SK-N-SH (cell line): ENCODE measurements around the gene KPNA4. TPM values are rescaled to one million over a fixed set of nuclear protein-coding genes. Genes with fewer than 3 reads are reported as not detected.

Experiments
- CTCF ChIA-PET: fragments of 300-600, 350-600 bp; formaldehyde crosslinking; extraction: SDS; loops from one replicate; lab custom pipeline; 2021; lab: Yijun Ruan, JAX
- POLR2A ChIA-PET: fragments of 350-600 bp; sonication (Branson Sonifier 250); formaldehyde crosslinking; extraction: SDS; loops from one replicate; lab custom pipeline; 2020; ENCODE audit warnings: antibody characterized with exemption, inconsistent platforms; lab: Yijun Ruan, JAX
- DNase-seq: peaks from one replicate; pipeline ENCODE4 v3.0.0; 2012
- H2AFZ ChIP-seq: fragments of 200-600 bp; sonication (generic); 2 replicates; pipeline ENCODE4 v1.8.1; 2016; ENCODE audit warnings: antibody characterized with exemption, mild to moderate bottlenecking, low read depth
- H3F3A ChIP-seq: fragments of 200-600 bp; sonication (generic); replicated peaks from 2 replicates; pipeline ENCODE3; 2016; ENCODE audit warnings: antibody characterized with exemption, mild to moderate bottlenecking; ENCODE audit not compliant: insufficient read depth
- H3K27ac ChIP-seq, 2 experiments: fragments of 200-500 bp in 1 of 2; fragments of 200-600 bp in 1 of 2; sonication (Bioruptor generic) in 1 of 2; sonication (generic), shearing (Covaris generic) in 1 of 2; 2 replicates each; pipeline versions ENCODE4 v1.5.1 to v1.6.1; 2014 to 2016; ENCODE audit warnings: low read depth in 2 of 2, inconsistent platforms in 1 of 2, low read length in 1 of 2, mild to moderate bottlenecking in 1 of 2, mixed read lengths in 1 of 2
- H3K27me3 ChIP-seq: fragments of 200-600 bp; sonication (generic), shearing (Covaris generic); 2 replicates; pipeline ENCODE4 v1.6.1; 2016; ENCODE audit warnings: mixed run types; ENCODE audit not compliant: insufficient read depth
- H3K36me3 ChIP-seq, 2 experiments: fragments of 200-500 bp in 1 of 2; fragments of 200-600 bp in 1 of 2; sonication (Bioruptor generic) in 1 of 2; sonication (generic) in 1 of 2; replicated peaks in 1 of 2; 2 replicates each; pipeline versions ENCODE3 to v1.5.1; 2014 to 2016; ENCODE audit warnings: low read length in 1 of 2, mild to moderate bottlenecking in 1 of 2; ENCODE audit not compliant: insufficient read depth in 2 of 2, control insufficient read depth in 1 of 2
- H3K4me1 ChIP-seq, 2 experiments: fragments of 200-500 bp in 1 of 2; fragments of 200-600 bp in 1 of 2; sonication (Bioruptor generic) in 1 of 2; sonication (generic), shearing (Covaris generic) in 1 of 2; 2 replicates each; pipeline versions ENCODE4 v1.5.1 to v1.6.1; 2014 to 2016; ENCODE audit warnings: low read depth in 1 of 2, low read length in 1 of 2, mixed run types in 1 of 2; ENCODE audit not compliant: insufficient read depth in 2 of 2, control insufficient read depth in 1 of 2
- H3K4me2 ChIP-seq: fragments of 200-600 bp; sonication (generic), shearing (Covaris generic); 2 replicates; pipeline ENCODE4 v1.6.1; 2017; ENCODE audit warnings: mixed run types
- H3K4me3 ChIP-seq, 2 experiments: fragments of 200-500 bp in 1 of 2; fragments of 200-600 bp in 1 of 2; sonication (Bioruptor generic) in 1 of 2; sonication (generic), shearing (Covaris generic) in 1 of 2; 2 replicates each; pipeline versions ENCODE4 v1.5.1 to v1.8.1; 2014 to 2016; ENCODE audit warnings: low read depth in 2 of 2, inconsistent platforms in 1 of 2, low read length in 1 of 2, mild to moderate bottlenecking in 1 of 2, mixed read lengths in 1 of 2, moderate library complexity in 1 of 2
- H3K79me2 ChIP-seq: fragments of 200-600 bp; sonication (generic); 2 replicates; pipeline ENCODE4 v1.8.1; 2017; ENCODE audit warnings: mild to moderate bottlenecking; ENCODE audit not compliant: insufficient read depth
- H3K9ac ChIP-seq: fragments of 200-600 bp; sonication (generic); 2 replicates; pipeline ENCODE4 v1.6.1; 2017; ENCODE audit warnings: mixed run types
- H3K9me2 ChIP-seq: fragments of 200-600 bp; sonication (generic); 2 replicates; pipeline ENCODE4 v1.6.1; 2017; ENCODE audit warnings: mixed run types
- H3K9me3 ChIP-seq: fragments of 200-600 bp; sonication (generic); 2 replicates; pipeline ENCODE4 v1.6.1; 2017; ENCODE audit warnings: mixed run types, mild to moderate bottlenecking, moderate library complexity
- H4K20me1 ChIP-seq: fragments of 200-600 bp; sonication (generic); 2 replicates; pipeline ENCODE4 v1.6.1; 2017; ENCODE audit warnings: mild to moderate bottlenecking, mixed run types; ENCODE audit not compliant: insufficient read depth
- CHD2 ChIP-seq: fragments of 150-350 bp; IDR thresholded peaks from 2 replicates; pipeline ENCODE4 v1.6.1; 2018; ENCODE audit warnings: low read length; ENCODE audit not compliant: partially characterized antibody
- CTCF ChIP-seq: fragments of 200-600 bp; sonication (generic); IDR thresholded peaks from 2 replicates; pipeline ENCODE4 v1.6.1; 2017; ENCODE audit warnings: antibody characterized with exemption, mild to moderate bottlenecking, moderate library complexity
- ELF1 ChIP-seq: IDR thresholded peaks from 2 replicates; pipeline ENCODE4 v1.4.0; 2012
- EZH2phosphoT487 ChIP-seq: fragments of 200-600 bp; sonication (generic); IDR thresholded peaks from 2 replicates; pipeline ENCODE4 v1.6.1; 2017; ENCODE audit warnings: low read depth, mixed run types, mild to moderate bottlenecking, antibody characterized with exemption, moderate library complexity, borderline replicate concordance
- FOSL2 ChIP-seq: IDR thresholded peaks from 2 replicates; pipeline ENCODE4 v1.4.0; 2012; ENCODE audit warnings: low read depth, mild to moderate bottlenecking, moderate library complexity, borderline replicate concordance
- FOXJ3 ChIP-seq: sonication (generic); formaldehyde crosslinking; IDR thresholded peaks from 2 replicates; pipeline ENCODE4 v1.5.1; 2020; ENCODE audit warnings: mild to moderate bottlenecking, missing genetic modification reagents
- FOXM1 ChIP-seq: IDR thresholded peaks from 2 replicates; pipeline ENCODE4 v1.4.0; 2012; ENCODE audit warnings: low read depth, mild to moderate bottlenecking
- GATA2 ChIP-seq: sonication (generic); formaldehyde crosslinking; IDR thresholded peaks from 2 replicates; pipeline ENCODE4 v1.5.0; 2020; ENCODE audit warnings: mild to moderate bottlenecking, missing genetic modification reagents
- IRF3 ChIP-seq: fragments of 150-350 bp; IDR thresholded peaks from 2 replicates; pipeline ENCODE4 v1.6.1; 2016; ENCODE audit warnings: mild to moderate bottlenecking, low read depth, low read length
- JUND ChIP-seq: IDR thresholded peaks from 2 replicates; pipeline ENCODE4 v1.4.0; 2012
- POLR2AphosphoS5 ChIP-seq: IDR thresholded peaks from 2 replicates; pipeline ENCODE4 v1.6.1; 2012; ENCODE audit warnings: low read depth, low read length
- RAD21 ChIP-seq: IDR thresholded peaks from 2 replicates; pipeline ENCODE4 v1.6.1; 2012; ENCODE audit warnings: mild to moderate bottlenecking, low read length
- RCOR1 ChIP-seq: fragments of 150-350 bp; IDR thresholded peaks from 2 replicates; pipeline ENCODE4 v1.6.1; 2017; ENCODE audit warnings: antibody characterized with exemption, low read length
- REST ChIP-seq: IDR thresholded peaks from 2 replicates; pipeline ENCODE4 v1.6.1; 2012; ENCODE audit warnings: mild to moderate bottlenecking, low read depth, low read length, moderate library complexity
- RFX5 ChIP-seq: IDR thresholded peaks from 2 replicates; pipeline ENCODE4 v1.6.1; 2012; ENCODE audit warnings: mild to moderate bottlenecking, improper control_type of control experiment, low read length
- SIN3A ChIP-seq: IDR thresholded peaks from 2 replicates; pipeline ENCODE4 v1.6.1; 2012; ENCODE audit warnings: low read depth, mild to moderate bottlenecking, low read length, moderate library complexity, borderline replicate concordance
- SMC3 ChIP-seq: IDR thresholded peaks from 2 replicates; pipeline ENCODE4 v1.6.1; 2012; ENCODE audit warnings: low read depth, low read length, improper control_type of control experiment
- TAF1 ChIP-seq: IDR thresholded peaks from 2 replicates; pipeline ENCODE4 v1.6.1; 2012; ENCODE audit warnings: low read depth, mild to moderate bottlenecking, low read length, moderate library complexity, borderline replicate concordance
- TCF12 ChIP-seq: IDR thresholded peaks from 2 replicates; pipeline ENCODE4 v1.4.0; 2012
- TEAD4 ChIP-seq: IDR thresholded peaks from 2 replicates; pipeline ENCODE4 v1.4.0; 2012; ENCODE audit warnings: mild to moderate bottlenecking, borderline replicate concordance; ENCODE audit not compliant: insufficient read depth
- USF1 ChIP-seq: IDR thresholded peaks from 2 replicates; pipeline ENCODE4 v1.4.0; 2012; ENCODE audit warnings: low read depth, borderline replicate concordance
- USF2 ChIP-seq: fragments of 150-350 bp; IDR thresholded peaks from 2 replicates; pipeline ENCODE4 v1.6.1; 2017; ENCODE audit warnings: antibody characterized with exemption, low read length, low read depth, borderline replicate concordance
- YY1 ChIP-seq: IDR thresholded peaks from 2 replicates; pipeline ENCODE4 v1.4.0; 2012; ENCODE audit warnings: low read depth, mild to moderate bottlenecking
- WGBS: methylation state at CpG from one replicate; pipeline ENCODE4 v1.1.6; 2017; ENCODE audit warnings: low lambda C conversion rate; 5-methylcytosine and 5-hydroxymethylcytosine counted together
- polyA plus RNA-seq, 3 experiments: library from polyadenylated mRNA; depleted of rRNA; stranded (reverse); fragments of >200 nt; gene quantifications; 2 replicates each; pipeline ENCODE4 v1.2.3, GENCODE V29; 2012

The KPNA4 gene
- polyA plus RNA-seq (2012; rRNA removed), result 7.4 and 9.6 TPM in 2 replicates
- polyA plus RNA-seq (2012; cell fraction: cytosol; rRNA removed), result 11.3 and 12.6 TPM in 2 replicates
- polyA plus RNA-seq (2012; cell fraction: nucleus; rRNA removed), result 3.2 and 7.3 TPM in 2 replicates

GRCh38 chr3:160565442-160566403 is at the start of gene KPNA4:
Gene KPNA4, minus strand, starts transcription at chr3:160565571. Its CDS starts 289 bp downstream, at chr3:160565282.
- POLR2A ChIA-PET, result no interaction called here
- peaks cover 57% of the 10 kb centered on the region for H3K79me2 ChIP-seq
- TF ChIP-seq RCOR1 (no peak; the same call in 1 of the 2 replicates), FOXJ3 (CRISPR knock-in tag) (no peak), REST (no peak; the same call in 1 of the 2 replicates), SMC3 (no peak), GATA2 (CRISPR knock-in tag) (no peak), FOSL2 (peak; percentile 86), EZH2phosphoT487 (no peak), YY1 (no peak), ELF1 (peak; percentile 75; the same call in 1 of the 2 replicates), TEAD4 (peak; percentile 16; the same call in 1 of the 2 replicates), JUND (peak; percentile 43; the same call in 1 of the 2 replicates), RFX5 (no peak), USF2 (0 out of 2 replicates have a peak, but pooled peaks have one; percentile 30), CTCF (no peak), CHD2 (peak; percentile 69), TCF12 (peak; percentile 61), SIN3A (peak; percentile 56; the same call in 1 of the 2 replicates), RAD21 (0 out of 2 replicates have a peak, but pooled peaks have one; percentile 7), USF1 (peak; percentile 85), TAF1 (peak; percentile 54; the same call in 1 of the 2 replicates), FOXM1 (no peak), IRF3 (0 out of 2 replicates have a peak, but pooled peaks have one; percentile 22), POLR2AphosphoS5 (peak; percentile 74)

More at GRCh38 chr3:160565442-160566403, at the start of gene KPNA4:
- Histone ChIP-seq H3K36me3 (peaks cover 10 to 14% of the 10 kb centered on the region in 2 experiments), H4K20me1 (peaks cover 39% of the 10 kb centered on the region), H2AFZ (peak within 1 kb of the TSS; percentile 84), H3K27me3 (no peaks in the 10 kb centered on the region), H3K9me2 (no peaks in the 10 kb centered on the region), H3F3A (peaks cover 13% of the 10 kb centered on the region), H3K4me3 (peak within 1 kb of the TSS; percentile 80 to 86), H3K4me2 (peak within 1 kb of the TSS; percentile 91), H3K4me1 (peaks cover 0 to 31% of the 10 kb centered on the region in 2 experiments; a peak in 2 of 4 replicates), H3K27ac (peak within 1 kb of the TSS; percentile 90 to 99), H3K9me3 (no peaks in the 10 kb centered on the region), H3K9ac (peak within 1 kb of the TSS; percentile 97)
- peak; percentile 98 for DNase-seq
- WGBS, result under 1% methylated on average over 56 of the region's 71 CpGs
- CTCF ChIA-PET, result no interaction called here
